Esophagus squamous epithelium (tissue), 4 donors: ENCODE measurements around the gene USP10.

Experiments
- CTCF ChIP-seq, 6 experiments: fragments of 450-650 bp in 4 of 6; fragments of 200-600 bp in 2 of 6; sonication (generic) in 2 of 6; IDR thresholded peaks; one replicate each; pipeline ENCODE4 v1.5.1; 2016 to 2019; ENCODE audit warnings: antibody characterized with exemption in 6 of 6, mild to moderate bottlenecking in 4 of 6, moderate library complexity in 4 of 6
- POLR2A ChIP-seq, 4 donors: fragments of 450-650 bp; IDR thresholded peaks; one replicate each; pipeline ENCODE4 v1.6.1; 2017; ENCODE audit warnings: antibody characterized with exemption in 4 of 4, mild to moderate bottlenecking in 4 of 4, moderate library complexity in 3 of 4

- TF ChIP-seq CTCF (IDR thresholded peaks at IDR 0.05) (no peak), POLR2A (IDR thresholded peaks at IDR 0.05) (no peak)
Measured at GRCh38 chr16:84662471-84662870, 37.3 kb upstream of the USP10 start.
